ENCODE data around the gene OSCAR. TPM values are rescaled to one million over a fixed set of nuclear protein-coding genes. Genes with fewer than 3 reads are reported as not detected.

OSCAR gene
- total and polyA plus RNA-seq, 2 of the 13 experiments (the other 11 are each of a cell fraction or from before 2014, with no cell fraction given) = 1.9 TPM; not detected in 1

- TF ChIP-seq CEBPB (IDR thresholded peaks at IDR 0.05; ENCODE audit: borderline replicate concordance, low read depth, low read length) = no peak
Measured at GRCh38 chr19:54104998-54105715, 4.6 kb upstream of the OSCAR start (continued).

- Histone ChIP-seq H3K4me1 (ENCODE audit: insufficient read depth, low read length) (peaks cover 17% of the 10 kb centered on the region), H3K27me3 (ENCODE audit: control insufficient read depth in 1 of 2, insufficient read depth in 2 of 2, low read length in 2 of 2) (no peaks in the 10 kb centered on the region; a peak in 1 of 5 replicates), H3K27ac (ENCODE audit: extremely low read length, insufficient read depth, low read length) (peak within 1 kb of the TSS; percentile 46), H2AFZ (ENCODE audit: low read length) (no peak within 1 kb of the TSS), H3K4me2 (ENCODE audit: low read depth, low read length) (peak within 1 kb of the TSS; percentile 88), H3K36me3 (replicated peaks in 1 of 2; ENCODE audit: control insufficient read depth in 1 of 2, insufficient read depth in 2 of 2, low read length in 2 of 2) (peaks cover 6 to 17% of the 10 kb centered on the region in 2 experiments; a peak in 3 of 5 replicates), H3K4me3 (replicated peaks in 1 of 3; ENCODE audit: insufficient read depth in 1 of 3, low read depth in 2 of 3, low read length in 3 of 3) (peak within 1 kb of the TSS; percentile 76 to 99 (median 78)), H4K20me1 (ENCODE audit: insufficient read depth, low read length) (no peaks in the 10 kb centered on the region), H3K9me3 (ENCODE audit: low read length) (no peaks in the 10 kb centered on the region), H3K79me2 (ENCODE audit: insufficient read depth, low read length) (peaks cover 9% of the 10 kb centered on the region), H3K9ac (ENCODE audit: insufficient read depth, low read depth, low read length) (peak within 1 kb of the TSS; percentile 81)
- TSS peak; percentile 88 for BruUV-seq (replicated peaks)
- DNase-seq (ENCODE audit: low spot score) (peak; percentile 96), FAIRE-seq (peak; percentile 89), ATAC-seq (peak; percentile 96)
- ChIA-PET POLR2A (interaction anchor here (1.1 to 2.6 kb wide), 2 partner anchors 13 to 34 kb away, joined by 5 to 14 read pairs; partner anchors contain the start of genes CNOT3, PRPF31 and TFPT), CTCF (ENCODE audit: low intra/inter-chr PET ratio, low total read pairs) (no interaction called here)
- in situ Hi-C loops (cut with HindIII; ENCODE audit: extremely low pct_ligation_motif_present, low pct_unique_long_range_greater_than_20kb) = no loop called here
- intact Hi-C loops (cut with micrococcal nuclease; ENCODE audit: unreplicated experiment) = no loop called here
- WGBS (ENCODE audit: low lambda C conversion rate) = 1% methylated on average over 11 of the region's 54 CpGs
- TF ChIP-seq SIN3B (IDR thresholded peaks at IDR 0.05; ENCODE audit: low read length) (peak; percentile 92), SOX5 (CRISPR knock-in tag; IDR thresholded peaks at IDR 0.05; ENCODE audit: borderline replicate concordance) (no peak; the same call in 1 of the 2 replicates), PHF8 (CRISPR knock-in tag; IDR thresholded peaks at IDR 0.05) (peak; percentile 85), PATZ1 (CRISPR knock-in tag; IDR thresholded peaks at IDR 0.05) (no peak), GTF3A (CRISPR knock-in tag; conservative IDR thresholded peaks at IDR 0.05) (no peak), TEAD3 (CRISPR knock-in tag; optimal IDR thresholded peaks at IDR 0.05; ENCODE audit: borderline replicate concordance) (peak; percentile 33), CAMTA2 (CRISPR knock-in tag; IDR thresholded peaks at IDR 0.05; ENCODE audit: borderline replicate concordance) (peak; percentile 66; the same call in 1 of the 2 replicates), ZNF724P (CRISPR knock-in tag; IDR thresholded peaks at IDR 0.05; ENCODE audit: borderline replicate concordance) (no peak), ZNF605 (CRISPR knock-in tag; IDR thresholded peaks at IDR 0.05) (no peak), ZNF33B (CRISPR knock-in tag; IDR thresholded peaks at IDR 0.05) (peak; percentile 70; the same call in 1 of the 2 replicates), PCBP2 (optimal IDR thresholded peaks at IDR 0.05; ENCODE audit: low read depth, low read length, poor library complexity, severe bottlenecking) (no peak), ASH2L (IDR thresholded peaks at IDR 0.05; ENCODE audit: insufficient read length, low read depth, low read length) (peak; percentile 60), ZNF501 (CRISPR knock-in tag; IDR thresholded peaks at IDR 0.05) (peak; percentile 87), NFKB2 (CRISPR knock-in tag; IDR thresholded peaks at IDR 0.05; ENCODE audit: borderline replicate concordance) (no peak), KMT2A (CRISPR knock-in tag; IDR thresholded peaks at IDR 0.05) (peak; percentile 59; the same call in 1 of the 2 replicates), IKZF5 (CRISPR knock-in tag; IDR thresholded peaks at IDR 0.05) (0 out of 2 replicates have a peak, but pooled peaks have one; percentile 55), ZFP36L2 (CRISPR knock-in tag; IDR thresholded peaks at IDR 0.05) (no peak), ZNF253 (CRISPR knock-in tag; IDR thresholded peaks at IDR 0.05; ENCODE audit: borderline replicate concordance) (no peak)
Measured at GRCh38 chr19:54102421-54103169, 2.0 kb upstream of the OSCAR start, which contains the start of gene NDUFA3. TSS of gene NDUFA3 (plus strand) at chr19:54102855. CDS start at chr19:54102879, 24 bp downstream.
